Prostate gland (tissue), 2 donors: ENCODE data around the gene NEU4.
"Not testable (repeated sequence)": the region's sequence is repeated elsewhere in the genome, so short reads cannot be mapped to it uniquely, and the experiment has no call there.

Experiments
- CTCF ChIP-seq, 4 experiments: fragments of 200-600 bp in 2 of 4; fragments of 450-650 bp in 2 of 4; sonication (generic) in 2 of 4; IDR thresholded peaks; 1 replicate in 3 of 4; 2 replicates in 1 of 4; pipeline ENCODE4 v1.5.1; 2016 to 2019; ENCODE audit warnings: antibody characterized with exemption in 4 of 4, mild to moderate bottlenecking in 2 of 4, moderate library complexity in 2 of 4
- POLR2A ChIP-seq: fragments of 450-650 bp; IDR thresholded peaks from one replicate; pipeline ENCODE4 v1.6.1; 2016; ENCODE audit warnings: antibody characterized with exemption, mild to moderate bottlenecking
- POLR2AphosphoS5 ChIP-seq: sonication (generic); formaldehyde crosslinking; IDR thresholded peaks from one replicate; pipeline ENCODE4 v1.6.1; 2017; ENCODE audit warnings: antibody characterized with exemption

- TF ChIP-seq POLR2A; CTCF (IDR thresholded peaks at IDR 0.05); POLR2AphosphoS5: not testable (repeated sequence)
These were observed 49.1 kb upstream of the NEU4 start for GRCh38 chr2:241759893-241760292.
